WTC11 (cell line): Measurements from ENCODE around the gene NAPB. TPM values are rescaled to one million over a fixed set of nuclear protein-coding genes. Genes with fewer than 3 reads are reported as not detected.

Experiments used
- ATAC-seq: fragments of 200-7000 bp; cut with Tn5 transposase; 2 replicates; pipeline ENCODE4 v1.10.0; 2021; ENCODE audit warnings: mild to moderate bottlenecking, moderate library complexity
- CTCF ChIA-PET: fragments of 300-600 bp; sonication (Branson Sonifier 250); formaldehyde crosslinking; loops from one replicate; lab custom pipeline; 2021; ENCODE audit warnings: antibody characterized with exemption; lab: Charles Lee
- POLR2A ChIA-PET: fragments of 350-600 bp; sonication (Branson Sonifier 250); formaldehyde crosslinking; loops from one replicate; lab custom pipeline; 2021; ENCODE audit warnings: antibody characterized with exemption; lab: Charles Lee
- DNase-seq: peaks from one replicate; pipeline ENCODE4 v3.0.0; 2021; ENCODE audit warnings: low spot score
- H3K27ac Mint-ChIP-seq: 2 replicates; pipeline ENCODE4 v1.8.0; 2021; ENCODE audit warnings: mixed read lengths
- H3K27me3 Mint-ChIP-seq: 2 replicates; pipeline ENCODE4 v1.8.0; 2021; ENCODE audit warnings: low read depth, mild to moderate bottlenecking, moderate library complexity, mixed read lengths
- H3K36me3 Mint-ChIP-seq: 2 replicates; pipeline ENCODE4 v1.8.0; 2021; ENCODE audit warnings: mixed read lengths
- H3K4me1 Mint-ChIP-seq: 2 replicates; pipeline ENCODE4 v1.8.0; 2022; ENCODE audit warnings: mixed read lengths
- H3K4me3 Mint-ChIP-seq: 2 replicates; pipeline ENCODE4 v1.8.0; 2021; ENCODE audit warnings: mild to moderate bottlenecking, moderate library complexity, mixed read lengths
- H3K9me3 Mint-ChIP-seq: 2 replicates; pipeline ENCODE4 v1.8.0; 2021; ENCODE audit warnings: mixed read lengths
- CBFB ChIP-seq: sonication (generic); formaldehyde crosslinking; IDR thresholded peaks from 2 replicates; pipeline ENCODE4 v1.8.1; 2022; ENCODE audit warnings: mild to moderate bottlenecking, low read depth, missing genetic modification reagents
- CREB1 ChIP-seq: sonication (generic); formaldehyde crosslinking; IDR thresholded peaks from 2 replicates; pipeline ENCODE4 v1.8.0; 2023; ENCODE audit warnings: mild to moderate bottlenecking, missing genetic modification reagents
- EMX1 ChIP-seq: fragments of 250-450 bp; sonication (Bioruptor Pico); IDR thresholded peaks from 2 replicates; pipeline ENCODE4 v1.8.0; 2021; ENCODE audit warnings: mild to moderate bottlenecking
- ESRRA ChIP-seq: sonication (generic); formaldehyde crosslinking; IDR thresholded peaks from 2 replicates; pipeline ENCODE4 v1.8.1; 2022; ENCODE audit warnings: mild to moderate bottlenecking, missing genetic modification reagents, borderline replicate concordance
- IRF2 ChIP-seq: sonication (generic); formaldehyde crosslinking; IDR thresholded peaks from 2 replicates; pipeline ENCODE4 v1.8.0; 2022; ENCODE audit warnings: low read depth, missing genetic modification reagents, borderline replicate concordance
- JUN ChIP-seq: sonication (generic); formaldehyde crosslinking; IDR thresholded peaks from 2 replicates; pipeline ENCODE4 v1.8.0; 2023; ENCODE audit warnings: mild to moderate bottlenecking, missing genetic modification reagents
- MXD4 ChIP-seq: fragments of 250-450 bp; sonication (Bioruptor Pico); IDR thresholded peaks from 2 replicates; pipeline ENCODE4 v1.8.0; 2021; ENCODE audit warnings: mild to moderate bottlenecking, moderate library complexity, borderline replicate concordance
- MYBL2 ChIP-seq: sonication (generic); formaldehyde crosslinking; IDR thresholded peaks from 2 replicates; pipeline ENCODE4 v1.8.1; 2023; ENCODE audit warnings: mild to moderate bottlenecking, moderate library complexity, missing genetic modification reagents
- NFATC4 ChIP-seq: fragments of 250-450 bp; sonication (Bioruptor Pico); IDR thresholded peaks from 2 replicates; pipeline ENCODE4 v1.9.0; 2021; ENCODE audit warnings: mild to moderate bottlenecking
- NR2C2 ChIP-seq: sonication (generic); formaldehyde crosslinking; IDR thresholded peaks from 2 replicates; pipeline ENCODE4 v1.8.0; 2022; ENCODE audit warnings: mild to moderate bottlenecking, missing genetic modification reagents
- NR3C1 ChIP-seq: sonication (generic); formaldehyde crosslinking; conservative IDR thresholded peaks from 2 replicates; pipeline ENCODE4 v1.8.1; 2023; ENCODE audit warnings: low read depth, mild to moderate bottlenecking, missing genetic modification reagents
- PRRX2 ChIP-seq: fragments of 250-450 bp; sonication (Bioruptor Pico); IDR thresholded peaks from 2 replicates; pipeline ENCODE4 v1.8.0; 2021; ENCODE audit warnings: mild to moderate bottlenecking
- RELA ChIP-seq: sonication (generic); formaldehyde crosslinking; IDR thresholded peaks from 2 replicates; pipeline ENCODE4 v1.8.1; 2022; ENCODE audit warnings: missing genetic modification reagents, mild to moderate bottlenecking, borderline replicate concordance
- SMAD4 ChIP-seq: sonication (generic); formaldehyde crosslinking; IDR thresholded peaks from 2 replicates; pipeline ENCODE4 v1.8.0; 2022; ENCODE audit warnings: mild to moderate bottlenecking, missing genetic modification reagents
- SOX15 ChIP-seq: fragments of 250-450 bp; sonication (Bioruptor Pico); IDR thresholded peaks from 2 replicates; pipeline ENCODE4 v1.9.0; 2021; ENCODE audit warnings: mild to moderate bottlenecking
- TEAD4 ChIP-seq: sonication (generic); formaldehyde crosslinking; IDR thresholded peaks from 2 replicates; pipeline ENCODE4 v1.8.0; 2022; ENCODE audit warnings: mild to moderate bottlenecking, missing genetic modification reagents
- TP53 ChIP-seq: sonication (generic); formaldehyde crosslinking; IDR thresholded peaks from 2 replicates; pipeline ENCODE4 v1.8.1; 2023; ENCODE audit warnings: mild to moderate bottlenecking, missing genetic modification reagents
- ZNF396 ChIP-seq: fragments of 250-450 bp; sonication (Bioruptor Pico); IDR thresholded peaks from 2 replicates; pipeline ENCODE4 v1.8.0; 2021; ENCODE audit warnings: mild to moderate bottlenecking, moderate library complexity, borderline replicate concordance
- total RNA-seq: library from RNA; stranded (reverse); gene quantifications from 3 replicates; pipeline ENCODE4 v1.2.3, GENCODE V29; 2021
- TF ChIP-seq, protein P1 (sequence below): sonication (generic); formaldehyde crosslinking; IDR thresholded peaks from 2 replicates; pipeline ENCODE4 v1.8.1; 2023; ENCODE audit warnings: mild to moderate bottlenecking, moderate library complexity, missing genetic modification reagents
- TF ChIP-seq, protein P2 (sequence below): fragments of 250-450 bp; sonication (Bioruptor Pico); IDR thresholded peaks from 2 replicates; pipeline ENCODE4 v2.1.2; 2022; ENCODE audit warnings: mild to moderate bottlenecking, moderate library complexity
- TF ChIP-seq, protein P3 (sequence below): fragments of 250-450 bp; sonication (Bioruptor Pico); IDR thresholded peaks from 2 replicates; pipeline ENCODE4 v1.9.0; 2021; ENCODE audit warnings: moderate library complexity, mild to moderate bottlenecking, inconsistent platforms, borderline replicate concordance
- TF ChIP-seq, protein P4 (sequence below): sonication (generic); formaldehyde crosslinking; IDR thresholded peaks from 2 replicates; pipeline ENCODE4 v1.8.1; 2023; ENCODE audit warnings: mild to moderate bottlenecking, missing genetic modification reagents
- TF ChIP-seq, protein P5 (sequence below): sonication (generic); formaldehyde crosslinking; IDR thresholded peaks from 2 replicates; pipeline ENCODE4 v1.8.0; 2022; ENCODE audit warnings: mild to moderate bottlenecking, missing genetic modification reagents
- TF ChIP-seq, protein P6 (sequence below): sonication (generic); formaldehyde crosslinking; IDR thresholded peaks from 2 replicates; pipeline ENCODE4 v1.8.0; 2022; ENCODE audit warnings: mild to moderate bottlenecking, missing genetic modification reagents
- TF ChIP-seq, protein P7 (sequence below): sonication (generic); formaldehyde crosslinking; IDR thresholded peaks from 2 replicates; pipeline ENCODE4 v1.8.0; 2023; ENCODE audit warnings: missing genetic modification reagents

The NAPB gene
- total RNA-seq, 1 experiment from 2014 or later, result 12.9 TPM

DNA sequence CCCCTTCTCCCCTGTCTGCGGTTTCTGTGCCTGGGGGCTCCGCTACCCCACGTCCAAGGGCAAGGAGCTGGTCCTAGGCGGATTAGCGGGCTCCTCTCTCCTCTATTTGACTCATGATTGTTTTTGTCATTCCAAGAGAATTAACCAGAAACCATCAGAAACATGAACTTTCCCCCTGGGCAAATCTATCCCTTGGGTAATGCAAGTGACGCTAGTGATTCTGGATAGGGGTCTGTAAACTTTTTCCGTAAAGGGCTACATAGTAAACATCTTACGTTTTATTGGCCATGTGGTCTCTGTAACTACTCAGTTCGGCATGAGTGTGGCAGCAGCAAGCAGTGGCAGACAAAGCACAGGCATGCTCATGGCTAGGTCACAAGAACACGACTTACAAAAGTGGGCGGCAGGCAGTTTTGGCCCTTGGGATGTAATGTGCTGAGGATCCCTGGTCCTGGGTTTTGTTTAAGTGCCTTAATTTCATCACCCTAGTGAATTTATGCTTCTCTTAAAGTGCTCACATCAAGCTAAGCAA lies 30.7 kb upstream of the NAPB start:
- H3K9me3 Mint-ChIP-seq, result peaks cover 11% of the 10 kb centered on the region
- ChIA-PET POLR2A (no interaction called here), CTCF (interaction anchor here (1.1 to 1.4 kb wide), 2 partner anchors 56 to 133 kb away, joined by 3 to 4 read pairs; no protein-coding TSS in a partner anchor)
- peaks cover 3% of the 10 kb centered on the region; the same call in 1 of the 2 replicates for H3K36me3 Mint-ChIP-seq
- DNase-seq, result no peak
- no peak overlapping the region for H3K4me3 Mint-ChIP-seq
- no peak for ATAC-seq
- H3K4me1 Mint-ChIP-seq, result peaks cover 6% of the 10 kb centered on the region
- TF ChIP-seq JUN (CRISPR knock-in tag) (no peak), ZNF396 (no peak), NFATC4 (CRISPR knock-in tag) (no peak), PRRX2 (no peak), MYBL2 (no peak), NR3C1 (CRISPR knock-in tag) (no peak), SOX15 (CRISPR knock-in tag) (no peak), RELA (CRISPR knock-in tag) (no peak), TEAD4 (CRISPR knock-in tag) (no peak), CBFB (no peak), IRF2 (CRISPR knock-in tag) (no peak), SMAD4 (CRISPR knock-in tag) (no peak)
- TF ChIP-seq, protein P1, sequence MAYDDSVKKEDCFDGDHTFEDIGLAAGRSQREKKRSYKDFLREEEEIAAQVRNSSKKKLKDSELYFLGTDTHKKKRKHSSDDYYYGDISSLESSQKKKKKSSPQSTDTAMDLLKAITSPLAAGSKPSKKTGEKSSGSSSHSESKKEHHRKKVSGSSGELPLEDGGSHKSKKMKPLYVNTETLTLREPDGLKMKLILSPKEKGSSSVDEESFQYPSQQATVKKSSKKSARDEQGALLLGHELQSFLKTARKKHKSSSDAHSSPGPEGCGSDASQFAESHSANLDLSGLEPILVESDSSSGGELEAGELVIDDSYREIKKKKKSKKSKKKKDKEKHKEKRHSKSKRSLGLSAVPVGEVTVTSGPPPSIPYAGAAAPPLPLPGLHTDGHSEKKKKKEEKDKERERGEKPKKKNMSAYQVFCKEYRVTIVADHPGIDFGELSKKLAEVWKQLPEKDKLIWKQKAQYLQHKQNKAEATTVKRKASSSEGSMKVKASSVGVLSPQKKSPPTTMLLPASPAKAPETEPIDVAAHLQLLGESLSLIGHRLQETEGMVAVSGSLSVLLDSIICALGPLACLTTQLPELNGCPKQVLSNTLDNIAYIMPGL (CRISPR knock-in tag), result no peak
- TF ChIP-seq, protein P2, sequence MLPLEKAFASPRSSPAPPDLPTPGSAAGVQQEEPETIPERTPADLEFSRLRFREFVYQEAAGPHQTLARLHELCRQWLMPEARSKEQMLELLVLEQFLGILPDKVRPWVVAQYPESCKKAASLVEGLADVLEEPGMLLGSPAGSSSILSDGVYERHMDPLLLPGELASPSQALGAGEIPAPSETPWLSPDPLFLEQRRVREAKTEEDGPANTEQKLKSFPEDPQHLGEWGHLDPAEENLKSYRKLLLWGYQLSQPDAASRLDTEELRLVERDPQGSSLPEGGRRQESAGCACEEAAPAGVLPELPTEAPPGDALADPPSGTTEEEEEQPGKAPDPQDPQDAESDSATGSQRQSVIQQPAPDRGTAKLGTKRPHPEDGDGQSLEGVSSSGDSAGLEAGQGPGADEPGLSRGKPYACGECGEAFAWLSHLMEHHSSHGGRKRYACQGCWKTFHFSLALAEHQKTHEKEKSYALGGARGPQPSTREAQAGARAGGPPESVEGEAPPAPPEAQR (CRISPR knock-in tag), result no peak
- TF ChIP-seq, protein P3, sequence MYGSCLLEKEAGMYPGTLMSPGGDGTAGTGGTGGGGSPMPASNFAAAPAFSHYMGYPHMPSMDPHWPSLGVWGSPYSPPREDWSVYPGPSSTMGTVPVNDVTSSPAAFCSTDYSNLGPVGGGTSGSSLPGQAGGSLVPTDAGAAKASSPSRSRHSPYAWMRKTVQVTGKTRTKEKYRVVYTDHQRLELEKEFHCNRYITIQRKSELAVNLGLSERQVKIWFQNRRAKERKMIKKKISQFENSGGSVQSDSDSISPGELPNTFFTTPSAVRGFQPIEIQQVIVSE, result no peak
- TF ChIP-seq, protein P4, sequence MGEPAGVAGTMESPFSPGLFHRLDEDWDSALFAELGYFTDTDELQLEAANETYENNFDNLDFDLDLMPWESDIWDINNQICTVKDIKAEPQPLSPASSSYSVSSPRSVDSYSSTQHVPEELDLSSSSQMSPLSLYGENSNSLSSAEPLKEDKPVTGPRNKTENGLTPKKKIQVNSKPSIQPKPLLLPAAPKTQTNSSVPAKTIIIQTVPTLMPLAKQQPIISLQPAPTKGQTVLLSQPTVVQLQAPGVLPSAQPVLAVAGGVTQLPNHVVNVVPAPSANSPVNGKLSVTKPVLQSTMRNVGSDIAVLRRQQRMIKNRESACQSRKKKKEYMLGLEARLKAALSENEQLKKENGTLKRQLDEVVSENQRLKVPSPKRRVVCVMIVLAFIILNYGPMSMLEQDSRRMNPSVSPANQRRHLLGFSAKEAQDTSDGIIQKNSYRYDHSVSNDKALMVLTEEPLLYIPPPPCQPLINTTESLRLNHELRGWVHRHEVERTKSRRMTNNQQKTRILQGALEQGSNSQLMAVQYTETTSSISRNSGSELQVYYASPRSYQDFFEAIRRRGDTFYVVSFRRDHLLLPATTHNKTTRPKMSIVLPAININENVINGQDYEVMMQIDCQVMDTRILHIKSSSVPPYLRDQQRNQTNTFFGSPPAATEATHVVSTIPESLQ, result no peak
- TF ChIP-seq, protein P5, sequence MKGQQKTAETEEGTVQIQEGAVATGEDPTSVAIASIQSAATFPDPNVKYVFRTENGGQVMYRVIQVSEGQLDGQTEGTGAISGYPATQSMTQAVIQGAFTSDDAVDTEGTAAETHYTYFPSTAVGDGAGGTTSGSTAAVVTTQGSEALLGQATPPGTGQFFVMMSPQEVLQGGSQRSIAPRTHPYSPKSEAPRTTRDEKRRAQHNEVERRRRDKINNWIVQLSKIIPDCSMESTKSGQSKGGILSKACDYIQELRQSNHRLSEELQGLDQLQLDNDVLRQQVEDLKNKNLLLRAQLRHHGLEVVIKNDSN (CRISPR knock-in tag), result no peak
- H3K27ac Mint-ChIP-seq, result no peak overlapping the region
- peaks cover 10% of the 10 kb centered on the region for H3K27me3 Mint-ChIP-seq

DNA sequence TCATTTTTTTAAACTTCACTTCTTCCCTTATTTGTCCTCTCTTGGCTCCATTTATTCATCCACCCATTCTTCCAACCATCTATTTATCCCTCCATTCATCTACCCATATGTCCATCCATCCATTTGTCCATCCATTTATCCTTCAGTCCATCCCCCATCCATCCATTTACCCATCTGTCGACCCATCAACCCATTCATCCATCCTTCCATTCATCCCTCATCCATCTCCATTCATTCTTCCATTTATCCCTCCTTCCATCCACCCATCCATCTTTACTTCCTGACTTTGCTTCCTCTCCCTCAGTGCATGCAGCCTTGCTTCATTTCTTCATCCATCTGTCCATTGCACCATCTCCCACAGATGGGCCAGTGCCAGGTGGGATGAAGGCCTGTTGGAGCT lies 29.6 kb upstream of the NAPB start:
- POLR2A ChIA-PET, result no interaction called here
- no peak for TF ChIP-seq CREB1 (CRISPR knock-in tag)
- TF ChIP-seq, protein P5 (CRISPR knock-in tag), result no peak
- TF ChIP-seq MYBL2, result no peak
- TF ChIP-seq, protein P6, sequence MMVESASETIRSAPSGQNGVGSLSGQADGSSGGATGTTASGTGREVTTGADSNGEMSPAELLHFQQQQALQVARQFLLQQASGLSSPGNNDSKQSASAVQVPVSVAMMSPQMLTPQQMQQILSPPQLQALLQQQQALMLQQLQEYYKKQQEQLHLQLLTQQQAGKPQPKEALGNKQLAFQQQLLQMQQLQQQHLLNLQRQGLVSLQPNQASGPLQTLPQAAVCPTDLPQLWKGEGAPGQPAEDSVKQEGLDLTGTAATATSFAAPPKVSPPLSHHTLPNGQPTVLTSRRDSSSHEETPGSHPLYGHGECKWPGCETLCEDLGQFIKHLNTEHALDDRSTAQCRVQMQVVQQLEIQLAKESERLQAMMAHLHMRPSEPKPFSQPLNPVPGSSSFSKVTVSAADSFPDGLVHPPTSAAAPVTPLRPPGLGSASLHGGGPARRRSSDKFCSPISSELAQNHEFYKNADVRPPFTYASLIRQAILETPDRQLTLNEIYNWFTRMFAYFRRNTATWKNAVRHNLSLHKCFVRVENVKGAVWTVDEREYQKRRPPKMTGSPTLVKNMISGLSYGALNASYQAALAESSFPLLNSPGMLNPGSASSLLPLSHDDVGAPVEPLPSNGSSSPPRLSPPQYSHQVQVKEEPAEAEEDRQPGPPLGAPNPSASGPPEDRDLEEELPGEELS, result no peak
- TF ChIP-seq, protein P2 (CRISPR knock-in tag), result no peak
- TF ChIP-seq, protein P7, sequence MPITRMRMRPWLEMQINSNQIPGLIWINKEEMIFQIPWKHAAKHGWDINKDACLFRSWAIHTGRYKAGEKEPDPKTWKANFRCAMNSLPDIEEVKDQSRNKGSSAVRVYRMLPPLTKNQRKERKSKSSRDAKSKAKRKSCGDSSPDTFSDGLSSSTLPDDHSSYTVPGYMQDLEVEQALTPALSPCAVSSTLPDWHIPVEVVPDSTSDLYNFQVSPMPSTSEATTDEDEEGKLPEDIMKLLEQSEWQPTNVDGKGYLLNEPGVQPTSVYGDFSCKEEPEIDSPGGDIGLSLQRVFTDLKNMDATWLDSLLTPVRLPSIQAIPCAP (CRISPR knock-in tag), result no peak
- TF ChIP-seq EMX1, result no peak
- TF ChIP-seq TP53 (CRISPR knock-in tag), result no peak
- TF ChIP-seq MXD4 (CRISPR knock-in tag), result no peak
- TF ChIP-seq NR2C2 (CRISPR knock-in tag), result no peak
- no peak for TF ChIP-seq ESRRA
- no peak overlapping the region for H3K27ac Mint-ChIP-seq
- ATAC-seq, result no peak
- H3K27me3 Mint-ChIP-seq, result peaks cover 10% of the 10 kb centered on the region
- 0 out of 2 replicates have a peak, but pooled peaks cover 2% of the 10 kb centered on the region for H3K9me3 Mint-ChIP-seq
- no peak overlapping the region for H3K4me3 Mint-ChIP-seq
- peaks cover 11% of the 10 kb centered on the region for H3K4me1 Mint-ChIP-seq
- no peak for DNase-seq
- H3K36me3 Mint-ChIP-seq, result no peaks in the 10 kb centered on the region
- CTCF ChIA-PET, result interaction anchor here (1.1 to 1.4 kb wide), 2 partner anchors 57 to 134 kb away, joined by 3 to 4 read pairs; no protein-coding TSS in a partner anchor
